Thyroid gland (tissue), 4 donors: Measurements from ENCODE around the gene EPHA8.

Experiments
- POLR2A ChIP-seq, 2 donors: fragments of 450-650 bp; IDR thresholded peaks; one replicate each; pipeline ENCODE4 v1.6.1; 2017; ENCODE audit warnings: antibody characterized with exemption in 2 of 2, mild to moderate bottlenecking in 2 of 2, moderate library complexity in 1 of 2
- TF ChIP-seq, protein P1 (sequence below), 6 experiments: fragments of 200-600 bp in 3 of 6; fragments of 450-650 bp in 3 of 6; sonication (generic) in 3 of 6; IDR thresholded peaks; one replicate each; pipeline ENCODE4 v1.5.1; 2016 to 2019; ENCODE audit warnings: antibody characterized with exemption in 6 of 6, mild to moderate bottlenecking in 2 of 6, inconsistent platforms in 1 of 6, moderate library complexity in 1 of 6

DNA sequence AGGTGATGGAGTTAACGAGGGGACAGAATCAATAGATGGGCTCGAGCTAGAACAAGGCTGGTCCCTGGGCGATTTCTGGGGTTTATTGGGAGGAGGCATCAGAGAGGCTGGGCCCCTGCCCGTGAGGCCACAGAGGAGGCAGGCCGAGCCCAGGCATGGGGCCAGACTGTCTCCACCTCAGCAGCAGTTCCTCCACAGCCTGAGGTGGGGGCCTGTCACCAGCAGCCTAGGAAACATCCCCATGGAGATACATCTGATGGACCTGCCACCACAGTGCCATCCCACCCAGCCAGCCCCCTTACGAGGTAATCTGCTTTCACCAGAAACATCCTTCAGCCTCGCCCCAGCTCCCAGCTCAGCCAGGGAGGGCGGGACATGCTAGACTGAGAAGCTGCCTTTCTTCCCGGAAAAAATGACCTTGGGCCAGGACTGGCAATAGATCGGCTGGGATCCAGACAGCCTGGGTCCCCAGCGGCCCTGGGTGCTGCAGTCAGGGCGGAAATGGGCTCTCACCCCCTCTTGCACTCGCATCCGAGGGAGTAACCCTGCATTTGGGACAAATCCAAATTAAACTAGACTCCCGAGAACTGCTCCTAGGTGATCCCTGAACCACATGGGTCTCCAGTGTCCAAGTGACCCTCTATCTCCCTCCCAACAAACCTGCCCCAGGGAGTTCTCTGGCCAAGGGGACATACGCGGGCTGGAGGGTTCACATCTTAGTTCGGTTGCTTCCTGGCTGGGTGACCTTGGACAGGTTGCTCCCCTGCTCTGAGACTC lies 10.0 kb upstream of the EPHA8 start:
- TF ChIP-seq, protein P1, sequence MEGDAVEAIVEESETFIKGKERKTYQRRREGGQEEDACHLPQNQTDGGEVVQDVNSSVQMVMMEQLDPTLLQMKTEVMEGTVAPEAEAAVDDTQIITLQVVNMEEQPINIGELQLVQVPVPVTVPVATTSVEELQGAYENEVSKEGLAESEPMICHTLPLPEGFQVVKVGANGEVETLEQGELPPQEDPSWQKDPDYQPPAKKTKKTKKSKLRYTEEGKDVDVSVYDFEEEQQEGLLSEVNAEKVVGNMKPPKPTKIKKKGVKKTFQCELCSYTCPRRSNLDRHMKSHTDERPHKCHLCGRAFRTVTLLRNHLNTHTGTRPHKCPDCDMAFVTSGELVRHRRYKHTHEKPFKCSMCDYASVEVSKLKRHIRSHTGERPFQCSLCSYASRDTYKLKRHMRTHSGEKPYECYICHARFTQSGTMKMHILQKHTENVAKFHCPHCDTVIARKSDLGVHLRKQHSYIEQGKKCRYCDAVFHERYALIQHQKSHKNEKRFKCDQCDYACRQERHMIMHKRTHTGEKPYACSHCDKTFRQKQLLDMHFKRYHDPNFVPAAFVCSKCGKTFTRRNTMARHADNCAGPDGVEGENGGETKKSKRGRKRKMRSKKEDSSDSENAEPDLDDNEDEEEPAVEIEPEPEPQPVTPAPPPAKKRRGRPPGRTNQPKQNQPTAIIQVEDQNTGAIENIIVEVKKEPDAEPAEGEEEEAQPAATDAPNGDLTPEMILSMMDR (IDR thresholded peaks at IDR 0.05), result no peak
- TF ChIP-seq POLR2A (IDR thresholded peaks at IDR 0.05), result no peak
